ENCODE measurements around the gene SYNJ2BP.

Gene SYNJ2BP

DNA sequence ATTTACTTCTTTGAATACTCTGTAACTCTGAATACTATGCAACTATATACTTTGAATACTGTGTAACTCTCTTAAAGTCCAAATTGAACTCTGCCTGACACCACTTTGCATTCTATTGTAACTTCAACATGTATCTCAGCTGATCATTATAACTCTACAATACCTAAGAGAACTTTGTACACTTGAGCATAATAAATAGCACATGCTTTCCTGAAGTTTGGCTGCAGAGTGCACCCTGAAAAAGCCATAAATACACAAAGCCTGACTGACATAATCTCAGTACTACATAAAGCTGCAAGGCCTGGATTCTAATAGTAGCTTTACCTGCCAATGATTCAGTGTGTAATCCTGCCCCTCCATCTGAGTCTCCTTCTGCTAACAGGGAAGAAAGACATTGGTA lies 36.1 kb downstream of the SYNJ2BP start:
- TF ChIP-seq, protein P1, sequence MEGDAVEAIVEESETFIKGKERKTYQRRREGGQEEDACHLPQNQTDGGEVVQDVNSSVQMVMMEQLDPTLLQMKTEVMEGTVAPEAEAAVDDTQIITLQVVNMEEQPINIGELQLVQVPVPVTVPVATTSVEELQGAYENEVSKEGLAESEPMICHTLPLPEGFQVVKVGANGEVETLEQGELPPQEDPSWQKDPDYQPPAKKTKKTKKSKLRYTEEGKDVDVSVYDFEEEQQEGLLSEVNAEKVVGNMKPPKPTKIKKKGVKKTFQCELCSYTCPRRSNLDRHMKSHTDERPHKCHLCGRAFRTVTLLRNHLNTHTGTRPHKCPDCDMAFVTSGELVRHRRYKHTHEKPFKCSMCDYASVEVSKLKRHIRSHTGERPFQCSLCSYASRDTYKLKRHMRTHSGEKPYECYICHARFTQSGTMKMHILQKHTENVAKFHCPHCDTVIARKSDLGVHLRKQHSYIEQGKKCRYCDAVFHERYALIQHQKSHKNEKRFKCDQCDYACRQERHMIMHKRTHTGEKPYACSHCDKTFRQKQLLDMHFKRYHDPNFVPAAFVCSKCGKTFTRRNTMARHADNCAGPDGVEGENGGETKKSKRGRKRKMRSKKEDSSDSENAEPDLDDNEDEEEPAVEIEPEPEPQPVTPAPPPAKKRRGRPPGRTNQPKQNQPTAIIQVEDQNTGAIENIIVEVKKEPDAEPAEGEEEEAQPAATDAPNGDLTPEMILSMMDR (conservative IDR thresholded peaks at IDR 0.05), result no peak
- H3K27ac ChIP-seq, result no peak overlapping the region

DNA sequence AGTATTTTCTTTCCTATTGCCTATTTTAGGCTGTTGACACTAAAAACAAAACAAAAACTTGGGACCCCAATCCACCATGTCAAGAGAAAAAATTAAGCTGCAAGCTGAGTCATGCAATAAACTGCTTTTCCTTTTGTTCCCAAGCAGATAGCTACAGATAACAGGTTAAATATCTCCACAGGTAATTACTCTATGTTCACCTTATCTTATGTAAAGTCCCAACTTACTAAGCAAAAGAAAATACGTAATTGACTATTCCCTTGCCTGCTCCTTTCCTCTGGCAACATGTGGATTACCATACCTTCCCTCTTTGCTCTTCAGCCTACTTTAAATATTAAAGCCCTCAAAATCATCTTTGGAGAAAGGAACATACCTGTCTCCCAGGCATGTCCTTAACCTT lies 38.2 kb downstream of the SYNJ2BP start:
- H3K27ac ChIP-seq, result no peak overlapping the region
- TF ChIP-seq, protein P1 (conservative IDR thresholded peaks at IDR 0.05), result no peak
